ENCODE measurements around the gene UNC13D. TPM values are rescaled to one million over a fixed set of nuclear protein-coding genes. Genes with fewer than 3 reads are reported as not detected.
"Not testable (repeated sequence)": the region's sequence is repeated elsewhere in the genome, so short reads cannot be mapped to it uniquely, and the experiment has no call there.

UNC13D gene
- polyA plus RNA-seq (ENCODE audit: insufficient read length in 12 of 12) = 10 to 100 TPM in 2 of 12 donors, 1 to 10 TPM in 9, not detected in 1; 3.1 to 14.7 (median 3.9) TPM
- long read RNA-seq, donor 1, full-length matches to known transcripts = 1 of 8 reads
- long read RNA-seq, donor 1, partial matches to known transcripts = 7 of 8 reads
- long read RNA-seq, donor 1, other reads (novel, unspliced or antisense) = 0 of 8 reads
- long read RNA-seq, donor 2 = 0 reads
- long read RNA-seq, donor 3 = 0 reads
- long read RNA-seq, donor 4 = 0 reads
- long read RNA-seq, donor 5 = 0 reads
- long read RNA-seq, donor 6 = 0 reads
- long read RNA-seq, donor 7 = 0 reads
- long read RNA-seq, donor 8 = 0 reads
- long read RNA-seq, donor 9 = 0 reads
- long read RNA-seq, donor 10 = 0 reads
- long read RNA-seq, donor 11 = 0 reads

GRCh38 chr17:75843577-75844529 lies at the start of gene UNC13D:
Gene UNC13D, minus strand, starts transcription at chr17:75844404. Its CDS starts 67 bp downstream, at chr17:75844337.
- DNase-seq = no peak

DNA sequence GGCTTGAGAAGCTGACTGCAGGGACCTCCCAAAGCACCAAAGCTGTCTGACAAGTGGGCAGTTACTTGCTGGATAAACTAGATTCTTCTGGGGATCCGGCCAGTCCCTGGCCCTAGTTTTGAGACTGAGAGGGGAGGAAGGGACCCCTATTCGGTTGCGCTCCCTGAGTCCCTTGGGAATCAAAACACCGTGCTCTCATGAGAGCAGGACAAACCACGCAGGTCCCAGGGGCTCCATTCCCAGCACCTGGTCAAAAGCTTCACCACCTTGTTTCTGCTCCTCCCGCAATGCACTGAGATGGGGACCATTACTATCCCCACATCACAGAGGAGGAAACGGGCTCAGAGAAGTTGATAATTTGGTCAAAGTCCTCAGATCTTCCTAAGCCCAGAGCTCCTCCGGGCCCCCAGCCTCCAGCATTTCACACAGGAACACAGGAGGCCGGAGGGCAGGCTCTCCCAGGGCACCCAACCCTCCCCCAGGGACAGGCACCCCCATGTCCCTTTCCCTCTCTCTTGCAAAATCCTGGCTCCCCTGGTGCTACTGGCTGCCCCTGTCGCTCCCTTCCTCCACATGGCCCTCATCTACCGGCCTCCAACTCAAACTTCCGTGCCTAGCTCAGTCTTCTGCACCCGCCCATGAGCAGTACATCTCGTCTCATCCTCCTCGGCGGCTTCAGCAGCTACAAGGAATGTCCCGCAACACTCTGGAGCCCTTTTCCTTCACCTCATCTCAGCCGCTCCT lies 49.3 kb upstream of the UNC13D start:
- no peak for DNase-seq

GRCh38 chr17:75892556-75893224 lies 48.5 kb upstream of the UNC13D start:
- DNase-seq = no peak

DNA sequence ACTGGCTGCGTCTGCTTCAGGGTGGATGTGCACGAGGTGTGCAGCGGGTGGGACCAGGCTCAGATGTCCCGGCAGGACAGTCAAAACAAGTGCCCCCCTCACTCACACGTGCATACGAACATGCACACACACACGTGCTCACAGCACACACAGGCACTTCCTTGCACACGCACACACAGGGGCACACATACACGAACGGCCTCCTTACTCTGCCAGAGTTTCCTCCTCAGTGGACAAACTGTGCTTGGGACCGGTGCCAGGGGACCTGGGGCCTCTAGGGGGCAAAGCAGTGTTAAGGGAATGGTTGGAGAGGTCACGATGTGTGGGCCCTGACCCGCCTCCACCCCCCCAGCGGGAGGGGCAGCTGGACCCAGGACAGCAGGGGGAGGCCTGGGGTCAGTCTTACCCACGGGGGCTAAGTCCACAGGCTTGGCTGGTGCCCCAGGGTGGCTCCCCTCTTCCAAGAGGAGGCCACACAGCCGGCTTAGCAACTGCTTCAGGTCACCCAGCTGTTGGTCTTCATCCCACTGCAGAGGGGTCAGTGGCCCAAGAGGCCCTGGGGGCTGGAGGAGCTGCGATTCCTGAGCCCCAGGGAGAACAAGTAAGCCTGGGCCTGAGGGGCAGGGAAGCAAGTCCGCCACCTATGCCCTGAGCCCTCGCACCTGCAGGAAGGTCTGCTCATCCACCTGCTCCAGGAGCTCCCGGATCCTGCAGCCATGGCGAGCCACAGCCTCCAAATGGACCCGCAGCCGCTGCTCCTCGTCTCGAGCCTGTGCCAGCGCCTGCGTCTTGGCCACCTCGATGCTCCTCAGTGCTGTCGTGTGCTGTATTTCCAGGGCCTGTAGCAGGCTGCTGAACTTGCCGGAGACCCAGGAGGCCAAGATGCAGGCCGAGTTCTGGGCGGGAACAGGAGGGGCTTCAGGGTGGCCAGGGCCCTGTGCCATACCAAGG lies 47.7 kb upstream of the UNC13D start:
- no peak for DNase-seq

- no peak for DNase-seq
These were observed 46.9 kb upstream of the UNC13D start for GRCh38 chr17:75891022-75891604.

GRCh38 chr17:75889454-75889853 lies 45.2 kb upstream of the UNC13D start:
- no peak for DNase-seq

DNA sequence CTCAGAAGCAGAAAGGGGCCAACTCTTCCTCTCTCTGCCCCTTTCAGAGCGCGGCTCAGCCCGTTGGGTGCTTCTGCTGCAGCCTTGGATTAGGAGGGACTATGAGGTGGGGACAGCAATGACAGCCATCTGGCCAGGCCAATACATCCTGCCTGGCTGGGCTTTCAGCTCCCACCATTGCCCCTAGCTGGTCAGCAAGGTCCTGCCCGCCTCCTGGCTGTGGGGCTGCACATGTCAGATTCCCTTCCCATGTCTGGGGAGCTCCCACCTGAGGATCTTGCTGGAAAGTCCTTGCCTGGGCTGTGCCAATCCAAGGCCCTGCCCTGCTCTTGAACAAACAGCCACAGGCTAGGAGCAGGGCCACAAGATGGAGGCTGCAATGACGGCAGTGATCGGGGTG lies 44.3 kb upstream of the UNC13D start:
- no peak for DNase-seq

DNA sequence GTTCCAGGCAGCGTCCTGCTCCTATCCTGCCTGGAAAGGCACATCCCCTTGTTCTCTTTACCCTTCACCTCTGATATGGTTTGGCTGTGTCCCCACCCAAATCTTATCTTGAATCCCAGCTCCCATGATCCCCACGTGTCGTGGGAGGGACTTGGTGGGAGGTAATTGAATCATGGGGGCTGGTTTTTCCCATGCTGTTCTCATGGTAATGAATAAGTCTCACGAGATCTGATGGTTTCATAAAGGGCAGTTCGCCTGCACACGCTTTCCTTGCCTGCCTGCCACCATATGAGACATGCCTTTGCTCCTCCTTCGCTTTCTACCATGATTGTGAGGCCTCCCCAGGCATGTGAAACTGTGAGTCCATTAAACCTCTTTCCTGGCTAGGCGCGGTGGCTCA lies 41.7 kb upstream of the UNC13D start:
- DNase-seq = not testable (repeated sequence)

- no peak for DNase-seq
These were observed 41.2 kb upstream of the UNC13D start for GRCh38 chr17:75885431-75885830.

GRCh38 chr17:75881678-75882454 lies 37.7 kb upstream of the UNC13D start:
- no peak for DNase-seq

DNA sequence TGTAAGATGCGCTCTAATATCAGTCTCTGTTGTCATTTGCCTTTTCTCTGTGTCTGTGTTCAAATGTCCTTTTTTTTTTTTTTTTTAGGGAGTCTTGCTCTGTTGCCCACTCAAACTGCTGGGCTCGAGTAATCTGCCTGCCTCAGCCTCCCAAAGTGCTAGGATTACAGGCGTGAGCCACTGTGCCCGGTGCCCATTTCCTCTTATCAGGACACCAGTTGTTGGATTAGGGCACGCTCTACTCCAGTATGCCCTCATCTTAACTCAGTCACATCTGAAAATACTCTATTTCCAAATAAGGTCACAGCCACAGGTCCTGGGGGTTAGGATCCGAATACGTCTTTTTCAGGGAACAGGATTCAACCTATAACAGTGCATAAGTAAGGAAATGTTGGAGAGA lies 36.1 kb upstream of the UNC13D start:
- no peak for DNase-seq

DNA sequence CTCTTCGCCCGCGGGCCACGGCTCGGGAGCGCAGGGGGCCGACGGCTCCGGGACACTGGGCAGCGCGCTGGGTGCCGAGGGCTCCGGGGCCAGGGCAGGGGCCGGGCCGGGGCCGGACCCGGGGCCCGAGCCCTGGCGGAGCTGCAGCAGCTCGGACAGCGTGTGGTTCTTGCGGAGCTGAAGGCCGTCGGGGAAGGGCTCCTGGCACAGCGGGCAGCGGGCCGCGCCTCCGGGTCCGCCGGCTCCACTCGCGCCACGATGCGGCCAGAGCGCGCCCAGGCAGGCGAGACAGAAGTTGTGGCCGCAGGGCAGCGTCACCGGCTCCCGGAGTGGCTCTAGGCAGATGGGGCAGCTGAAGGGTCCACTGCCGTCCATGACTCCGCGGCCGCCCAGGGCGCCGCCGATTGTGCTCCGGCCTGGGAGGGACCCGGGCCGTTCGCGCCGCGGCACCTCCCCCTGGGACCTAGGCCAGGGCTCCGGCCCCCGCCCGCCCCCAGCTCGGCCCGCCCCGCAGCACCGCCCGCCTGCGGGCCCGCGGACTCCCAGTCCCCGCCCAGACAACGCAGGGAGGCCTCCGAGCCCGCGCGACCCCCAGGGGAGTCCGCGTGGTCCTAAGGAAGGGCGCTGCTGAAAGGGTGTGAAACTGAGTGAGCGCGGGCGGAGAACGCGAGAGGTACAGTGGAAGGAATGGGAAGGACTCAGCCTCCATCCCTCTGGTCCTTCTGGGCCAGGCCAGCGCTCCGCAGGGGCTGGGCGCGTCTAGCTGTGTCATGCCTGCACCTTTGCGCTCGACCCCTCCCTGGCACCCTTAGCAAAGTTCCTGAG lies 34.2 kb upstream of the UNC13D start, which contains the start of gene TRIM47:
Gene TRIM47, minus strand, starts transcription at position 408 of the 825 bp plus-strand sequence. Its CDS starts 33 bp downstream, at position 375.
- peak; percentile 76 for DNase-seq

GRCh38 chr17:75877752-75878173 lies 33.6 kb upstream of the UNC13D start:
- DNase-seq = no peak

DNA sequence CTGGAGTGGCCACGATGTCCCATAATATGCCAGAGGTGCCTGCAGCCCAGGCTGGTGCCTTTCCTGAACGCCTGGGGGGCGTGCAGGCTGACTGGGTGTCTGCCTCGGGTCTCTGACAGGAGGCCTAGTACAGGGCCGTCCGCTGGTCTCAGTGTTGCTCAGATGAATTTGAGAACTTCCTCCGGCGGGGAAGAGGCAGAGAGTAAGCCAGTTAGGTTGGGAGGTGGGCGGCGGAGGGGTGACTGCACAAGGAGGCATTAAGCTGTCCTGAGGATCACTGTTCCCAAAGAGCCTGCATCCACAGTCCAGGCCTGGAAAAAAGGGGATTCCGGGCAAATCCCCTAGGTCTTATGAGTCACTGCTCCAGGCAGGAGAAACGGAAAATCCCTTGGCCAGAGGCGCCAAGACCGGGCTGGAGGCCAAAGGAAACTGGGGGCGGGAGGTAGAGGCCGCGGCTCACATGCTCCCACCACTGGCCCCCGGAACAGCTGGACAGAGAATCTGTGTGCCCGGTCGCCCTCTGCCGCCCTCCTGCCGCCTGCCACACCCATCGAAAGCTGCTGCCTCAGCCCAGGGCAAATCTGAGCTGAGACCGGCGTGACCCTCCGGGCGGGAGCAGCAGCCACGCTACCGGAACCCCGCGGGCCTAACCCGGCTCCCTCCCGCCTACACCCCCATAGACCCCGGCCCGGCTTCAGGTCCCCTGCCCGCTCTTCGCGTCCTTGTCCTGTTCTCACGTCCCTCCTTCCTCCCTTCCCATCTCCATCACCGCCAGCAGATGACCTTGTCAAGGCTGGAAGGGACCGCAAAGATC lies 32.9 kb upstream of the UNC13D start:
- peak; percentile 98 for DNase-seq

GRCh38 chr17:75876190-75876937 lies 32.2 kb upstream of the UNC13D start:
- DNase-seq = no peak

GRCh38 chr17:75875940-75876189 lies 31.7 kb upstream of the UNC13D start:
- no peak for DNase-seq
